ENCODE measurements around the gene NUDT13. TPM values are rescaled to one million over a fixed set of nuclear protein-coding genes. Genes with fewer than 3 reads are reported as not detected.

The NUDT13 gene
- total RNA-seq, 1 donor = 1.6 TPM

DNA sequence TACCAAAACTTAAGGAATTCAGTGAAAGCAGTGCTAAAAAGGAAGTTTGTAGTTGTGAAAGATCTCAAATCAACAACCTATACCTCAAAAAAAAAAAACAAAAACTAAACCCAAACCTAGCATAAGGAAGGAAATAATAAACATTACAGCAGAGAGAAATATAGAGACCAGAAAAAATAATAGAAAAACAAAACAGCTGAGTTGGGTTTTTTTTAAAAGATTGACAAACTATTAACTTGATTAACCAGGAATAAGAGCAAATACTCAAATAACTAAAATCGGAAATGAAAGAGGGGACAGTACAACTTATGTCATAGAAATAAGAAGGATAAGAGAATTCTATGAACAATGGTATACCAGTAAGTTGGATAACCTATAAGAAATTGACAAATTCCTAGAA is 50.8 kb downstream of the NUDT13 start:
- no peak for DNase-seq (ENCODE audit: low read depth in 2 of 3, low spot score in 2 of 3)

DNA sequence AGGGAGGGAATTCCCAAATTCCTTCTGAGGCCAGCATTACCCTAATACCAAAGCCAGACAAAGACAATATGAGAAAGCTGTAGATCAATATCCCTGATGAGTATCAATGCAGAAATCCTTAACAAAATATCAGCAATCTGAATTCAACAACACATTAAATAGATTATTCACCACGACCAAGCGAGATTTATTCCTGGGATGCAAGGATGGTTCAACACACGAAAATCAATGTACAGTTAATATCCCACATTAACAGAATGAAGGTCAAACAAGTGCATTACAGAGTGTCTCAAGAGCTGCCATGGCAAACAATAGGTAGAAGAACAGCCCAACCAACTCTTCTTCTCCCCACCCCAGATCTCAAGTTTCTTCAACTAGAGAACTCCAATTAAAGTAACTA is 51.4 kb downstream of the NUDT13 start:
- DNase-seq (ENCODE audit: low read depth in 2 of 3, low spot score in 2 of 3) = no peak

DNA sequence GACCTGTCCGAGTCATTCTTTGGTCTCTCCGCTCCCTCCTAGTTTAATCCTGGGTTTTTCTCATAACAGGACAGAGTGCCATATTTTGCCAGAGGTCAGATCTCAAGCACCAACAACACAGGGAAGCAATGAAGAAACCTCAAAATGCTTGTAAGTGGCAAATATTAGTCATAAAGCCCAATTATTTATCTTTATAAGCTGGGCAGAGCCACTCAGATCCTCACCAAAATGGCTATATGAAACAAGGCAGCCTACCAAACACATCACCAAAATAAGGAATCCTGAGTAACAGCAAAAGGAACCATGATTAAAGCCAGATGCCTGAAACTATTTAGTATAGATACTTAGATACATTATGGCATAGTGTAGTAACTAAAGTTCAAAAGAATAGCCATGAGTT is 52.8 kb downstream of the NUDT13 start:
- no peak for DNase-seq (ENCODE audit: low read depth in 2 of 3, low spot score in 2 of 3)

DNA sequence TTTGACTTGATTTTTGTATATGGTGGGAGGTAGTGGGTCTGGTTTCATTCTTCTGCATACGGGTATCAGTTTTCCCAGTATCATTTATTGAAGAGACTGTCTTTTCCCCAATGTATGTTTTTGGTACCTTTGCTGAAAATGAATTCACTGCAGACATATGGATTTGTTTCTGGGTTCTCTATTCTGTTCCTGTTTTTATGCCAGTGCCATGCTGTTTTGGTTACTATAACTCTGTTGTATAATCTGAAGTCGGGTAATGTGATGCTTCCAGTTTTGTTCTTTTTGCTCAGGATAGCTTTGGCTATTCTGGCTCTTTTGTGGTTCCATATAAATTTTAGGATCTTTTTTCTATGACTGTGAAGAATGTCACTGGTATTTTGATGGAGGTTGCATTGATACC is 56.7 kb downstream of the NUDT13 start:
- no peak for DNase-seq (ENCODE audit: low read depth in 2 of 3, low spot score in 2 of 3)

DNA sequence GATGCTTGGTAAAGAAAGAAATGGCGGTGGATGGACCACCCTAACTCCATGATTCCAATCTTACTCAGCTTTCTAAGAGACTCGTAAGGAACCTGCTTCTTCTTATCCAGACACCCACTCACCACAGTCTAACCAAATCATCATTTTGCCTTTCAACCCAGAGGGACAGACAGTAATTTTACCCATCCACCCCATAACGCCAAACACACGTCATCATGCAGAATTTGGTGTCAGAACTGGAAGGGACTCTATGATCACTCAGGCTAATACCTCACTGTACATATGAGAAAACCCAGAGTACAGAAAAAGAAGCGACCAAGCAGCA is 57.2 kb downstream of the NUDT13 start:
- no peak for DNase-seq (ENCODE audit: low read depth in 2 of 3, low spot score in 2 of 3)

DNA sequence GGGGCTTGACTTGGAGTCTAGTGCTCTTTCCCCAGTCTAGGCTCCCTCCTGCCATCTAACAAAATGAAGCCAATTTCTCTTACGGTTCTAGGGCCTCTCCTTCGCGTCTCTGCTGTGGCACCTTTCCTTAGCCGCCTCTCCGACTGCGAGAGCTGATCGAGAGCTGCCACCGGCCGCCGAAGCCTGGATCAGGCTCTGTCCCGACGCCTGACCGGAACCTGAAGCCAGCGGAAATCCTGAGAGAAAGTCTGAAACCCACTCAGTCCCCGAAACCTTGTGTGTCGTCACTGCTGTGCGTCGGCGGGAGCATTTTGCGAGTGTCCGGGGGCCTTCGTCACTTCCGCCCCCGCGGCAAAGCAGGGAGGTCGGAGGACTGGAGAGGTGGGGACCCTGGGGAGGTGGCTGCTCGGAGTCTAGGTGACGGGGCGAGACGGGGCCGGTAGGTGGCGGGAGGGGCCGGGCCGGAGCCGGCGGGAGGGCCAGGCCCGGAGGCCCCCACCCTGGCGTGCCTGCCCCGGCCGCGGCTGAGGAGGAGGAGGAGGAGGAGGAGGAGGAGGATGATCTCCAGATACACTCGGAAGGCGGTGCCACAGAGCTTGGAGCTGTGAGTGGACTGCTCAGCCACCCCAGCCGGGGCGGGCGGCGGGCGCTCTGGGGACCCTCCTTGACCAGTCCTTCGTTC is 57.7 kb downstream of the NUDT13 start, which contains the start of the genes ECD and FAM149B1:
Gene ECD (minus strand): TSS at position 226 of the 682 bp plus-strand sequence. CDS start 4,071 bp downstream, outside the sequence.
Gene FAM149B1 (plus strand): TSS at position 337 of the 682 bp plus-strand sequence. CDS start 221 bp downstream, at position 558.
- peak; percentile 83 to 96 (median 96) for DNase-seq (ENCODE audit: low read depth in 2 of 3, low spot score in 2 of 3)

DNA sequence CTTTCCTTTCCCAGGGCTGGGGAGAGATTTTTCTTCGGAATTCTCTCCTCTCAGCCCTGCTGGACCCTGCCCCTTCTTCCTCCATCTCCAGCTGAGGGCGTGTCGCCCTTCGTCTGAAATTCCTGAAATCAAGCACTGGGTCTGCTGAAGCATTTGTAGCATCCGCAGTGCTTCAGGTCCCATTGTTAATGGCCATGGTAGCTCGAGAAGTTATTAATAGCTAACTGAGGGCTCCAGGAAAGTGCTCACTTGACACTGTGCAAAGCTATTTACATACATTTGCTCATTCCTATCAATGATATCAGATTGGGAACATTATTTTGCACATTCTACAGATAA is 58.2 kb downstream of the NUDT13 start:
- peak in 1 of 3 donors; percentile 36 for DNase-seq (ENCODE audit: low read depth in 2 of 3, low spot score in 2 of 3)

DNA sequence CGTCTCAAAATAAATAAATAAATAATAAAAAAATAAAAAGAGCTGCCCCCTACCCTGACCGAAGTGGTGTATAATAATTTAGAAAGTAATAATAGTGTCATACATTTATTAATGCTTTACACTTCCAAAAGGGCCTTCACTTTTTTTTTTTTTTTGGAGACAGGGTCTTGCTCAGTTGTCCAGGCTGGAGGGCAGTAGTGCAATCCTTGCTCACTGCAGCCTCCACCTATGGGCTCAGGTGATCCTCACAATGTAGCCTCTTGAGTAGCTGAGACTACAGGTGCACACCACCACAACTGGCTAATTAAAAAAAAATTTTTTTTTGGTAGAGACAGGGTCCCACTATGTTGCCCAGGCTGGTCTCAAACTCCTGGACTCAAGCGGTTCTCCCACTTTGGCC is 59.1 kb downstream of the NUDT13 start:
- no peak for DNase-seq (ENCODE audit: low read depth in 2 of 3, low spot score in 2 of 3)

DNA sequence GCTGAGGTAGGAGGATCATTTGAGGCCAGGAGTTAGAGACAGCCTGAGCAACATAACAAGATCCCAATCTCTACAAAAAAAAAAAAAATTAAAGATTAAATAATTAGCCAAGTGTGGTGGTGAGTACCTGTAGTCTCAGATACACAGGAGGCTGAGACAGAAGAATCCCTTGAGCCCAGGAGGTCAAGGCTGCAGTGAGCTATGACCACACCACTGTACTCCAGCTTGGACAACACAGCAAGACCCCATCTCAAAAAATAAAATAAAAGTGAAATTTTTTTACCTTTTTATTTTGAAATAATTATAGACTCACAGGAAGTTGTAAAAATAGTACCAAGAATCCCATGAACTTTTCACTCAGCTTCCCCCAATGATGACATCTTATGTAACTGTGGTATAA is 62.6 kb downstream of the NUDT13 start:
- DNase-seq (ENCODE audit: low read depth in 2 of 3, low spot score in 2 of 3) = no peak

DNA sequence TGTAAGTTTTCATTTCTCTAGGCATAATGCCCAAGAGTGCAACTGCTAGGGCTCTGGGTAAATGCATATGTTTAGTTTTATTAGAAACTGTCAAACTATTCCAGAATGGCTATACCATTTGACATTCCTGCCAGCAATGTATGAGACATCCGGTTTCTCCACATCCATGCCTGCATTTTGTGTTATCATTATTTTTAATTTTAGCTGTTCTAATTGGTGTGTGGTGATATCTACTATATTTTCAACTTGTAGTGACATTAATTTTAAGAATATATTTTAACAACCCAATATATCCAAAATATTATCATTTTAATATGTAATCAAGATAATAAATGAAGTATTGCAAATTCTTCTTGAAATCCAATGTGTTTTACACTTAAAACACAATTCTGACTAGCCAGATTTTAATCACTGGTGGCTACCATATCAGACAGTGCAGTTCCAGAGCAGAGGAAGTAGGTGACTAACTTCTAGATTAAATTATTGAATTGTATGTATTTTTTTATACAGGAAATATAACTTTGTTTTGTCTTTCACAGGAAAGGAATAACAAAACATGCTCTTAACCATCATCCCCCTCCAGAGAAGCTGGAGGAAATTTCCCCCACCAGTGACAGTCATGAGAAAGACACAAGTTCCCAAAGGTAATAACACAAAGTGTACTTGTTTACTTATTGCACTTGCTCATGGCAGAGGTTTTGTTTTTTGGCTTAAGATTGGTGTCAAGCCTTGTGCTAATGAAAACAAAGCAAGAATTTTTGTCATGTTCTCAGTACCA is 64.1 kb downstream of the NUDT13 start:
- no peak for DNase-seq (ENCODE audit: low read depth in 2 of 3, low spot score in 2 of 3)

Small RNA genes within 50 kb of the gene (small RNA-seq; reads per million reads assigned to genes)
- gene RF00019 = not detected
- 294 reads per million, percentile 98 among the genes with 10 or more reads in this experiment for gene SNORA11F

Other genes starting within 250 kb of the NUDT13 start
- gene OIT3, start 216.7 kb upstream of the NUDT13 start, total RNA-seq = not detected
- not detected for gene PLA2G12B, start 155.6 kb upstream of the NUDT13 start, total RNA-seq
- 7.3 TPM for gene P4HA1, start 13.6 kb upstream of the NUDT13 start, total RNA-seq
- 26.9 TPM for gene ECD, start 57.6 kb downstream of the NUDT13 start, total RNA-seq
- gene FAM149B1, start 57.7 kb downstream of the NUDT13 start, total RNA-seq = 18.3 TPM
- 29.6 TPM for gene DNAJC9, start 136.8 kb downstream of the NUDT13 start, total RNA-seq
- 58.2 TPM for gene MRPS16, start 142.2 kb downstream of the NUDT13 start, total RNA-seq
- 1.1 TPM for gene CFAP70, start 248.4 kb downstream of the NUDT13 start, total RNA-seq

All from hematopoietic multipotent progenitor cell (in vitro differentiated cells).